ENCODE data around the gene FXN.
"Not testable (repeated sequence)": the region's sequence is repeated elsewhere in the genome, so short reads cannot be mapped to it uniquely, and the experiment has no call there.

Gene FXN

GRCh38 chr9:69027355-69028097, 8.0 kb upstream of the FXN start:
- peak; percentile 46 for DNase-seq (ENCODE audit: low spot score)

- DNase-seq (ENCODE audit: low spot score), result no peak
These were observed 6.8 kb upstream of the FXN start for GRCh38 chr9:69028754-69029153.

GRCh38 chr9:69029535-69029934, 6.0 kb upstream of the FXN start:
- no peak for DNase-seq (ENCODE audit: low spot score)

GRCh38 chr9:69030851-69031645, 4.5 kb upstream of the FXN start:
- no peak for DNase-seq (ENCODE audit: low spot score)

DNA sequence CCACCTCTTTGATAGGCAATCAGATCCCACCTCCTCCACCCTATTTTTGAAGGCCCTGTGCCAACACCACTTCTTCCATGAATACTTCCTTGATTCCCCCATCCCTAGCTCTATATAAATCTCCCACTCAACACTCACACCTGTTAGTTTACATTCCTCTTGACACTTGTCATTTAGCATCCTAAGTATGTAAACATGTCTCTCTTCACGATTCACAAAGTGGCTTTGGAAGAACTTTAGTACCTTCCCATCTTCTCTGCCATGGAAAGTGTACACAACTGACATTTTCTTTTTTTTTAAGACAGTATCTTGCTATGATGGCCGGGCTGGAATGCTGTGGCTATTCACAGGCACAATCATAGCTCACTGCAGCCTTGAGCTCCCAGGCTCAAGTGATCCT, 1.5 kb upstream of the FXN start:
- no peak for DNase-seq (ENCODE audit: low spot score)

GRCh38 chr9:69036309-69036708, 757 bp downstream of the FXN start:
- no peak for DNase-seq (ENCODE audit: low spot score)

GRCh38 chr9:69036799-69037198, 1.2 kb downstream of the FXN start:
- no peak for DNase-seq (ENCODE audit: low spot score)

- no peak for DNase-seq (ENCODE audit: low spot score)
These were observed 5.1 kb downstream of the FXN start for GRCh38 chr9:69040646-69041045.

DNA sequence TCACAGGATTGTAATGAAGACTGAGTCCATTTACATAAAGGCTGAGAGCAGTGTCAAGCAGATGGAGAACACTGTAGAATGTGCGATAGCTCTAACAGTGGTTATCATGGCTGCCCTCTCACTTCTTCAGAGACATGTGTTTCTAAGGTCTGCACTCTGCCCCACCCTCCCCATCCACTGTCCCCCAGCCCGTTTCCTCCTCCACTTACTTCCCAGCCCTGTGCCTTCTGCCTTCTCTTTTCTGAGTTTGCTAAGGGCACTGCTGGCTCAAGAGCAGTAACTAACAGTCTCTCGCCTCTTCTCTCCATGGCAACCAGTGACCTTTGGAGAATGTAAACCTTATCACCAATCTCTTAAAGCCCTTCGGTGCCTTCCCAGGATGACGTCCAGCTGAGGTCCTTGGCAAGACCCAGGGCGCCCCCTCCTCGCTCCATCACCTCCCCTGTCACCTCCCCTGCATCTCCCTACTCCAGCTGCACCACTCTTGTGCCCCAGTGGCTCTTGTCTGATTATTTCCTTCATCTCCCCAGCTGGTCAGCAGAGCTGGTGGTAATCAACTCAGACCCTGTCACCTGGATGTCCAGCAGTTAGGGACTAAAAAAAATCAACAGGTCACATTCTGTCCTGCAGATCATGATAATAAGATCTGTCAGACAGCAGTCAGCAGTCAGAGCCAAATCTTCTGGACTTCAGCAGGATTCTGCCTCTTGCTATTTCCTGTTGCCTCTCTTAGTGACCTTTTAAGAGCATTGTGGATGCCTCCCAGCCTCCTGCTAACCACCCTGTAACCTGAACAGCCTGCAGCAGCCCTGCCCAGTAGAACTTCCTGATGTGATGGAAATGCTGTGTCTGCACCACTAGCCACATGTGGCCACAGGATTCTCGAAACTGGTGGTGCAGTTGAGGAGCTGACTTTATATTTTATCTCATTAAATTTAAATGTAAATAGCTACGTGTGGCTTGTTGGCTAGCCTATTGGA, 9.0 kb downstream of the FXN start:
- peak; percentile 19 for DNase-seq (ENCODE audit: low spot score)

- DNase-seq (ENCODE audit: low spot score), result no peak
These were observed 10.3 kb downstream of the FXN start for GRCh38 chr9:69045821-69046220.

GRCh38 chr9:69046723-69047122, 11.2 kb downstream of the FXN start:
- DNase-seq (ENCODE audit: low spot score), result no peak

- DNase-seq (ENCODE audit: low spot score), result no peak
These were observed 11.8 kb downstream of the FXN start for GRCh38 chr9:69047371-69047770.

DNA sequence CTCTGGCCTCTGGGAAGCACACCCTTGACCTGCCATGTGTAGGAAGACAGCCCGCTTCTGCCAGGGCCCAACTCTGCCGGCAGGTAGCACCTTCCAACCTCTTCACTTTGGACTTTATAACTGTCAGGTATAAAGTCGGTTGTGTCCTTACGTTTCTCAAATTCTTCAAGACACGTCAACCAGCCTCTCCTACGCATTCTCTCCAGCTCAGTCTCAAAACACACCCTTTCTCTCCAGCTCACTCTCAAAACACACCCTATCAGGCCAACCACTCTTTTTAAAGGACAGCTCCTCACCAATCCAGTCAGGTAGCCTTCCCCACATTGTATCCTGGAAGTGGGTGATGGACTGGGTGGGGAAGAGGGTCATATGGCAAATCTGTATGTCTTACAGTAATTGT, 13.5 kb downstream of the FXN start:
- no peak for DNase-seq (ENCODE audit: low spot score)

GRCh38 chr9:69050936-69051335, 15.4 kb downstream of the FXN start:
- DNase-seq (ENCODE audit: low spot score), result not testable (repeated sequence)

GRCh38 chr9:69054989-69055388, 19.4 kb downstream of the FXN start:
- no peak for DNase-seq (ENCODE audit: low spot score)

DNA sequence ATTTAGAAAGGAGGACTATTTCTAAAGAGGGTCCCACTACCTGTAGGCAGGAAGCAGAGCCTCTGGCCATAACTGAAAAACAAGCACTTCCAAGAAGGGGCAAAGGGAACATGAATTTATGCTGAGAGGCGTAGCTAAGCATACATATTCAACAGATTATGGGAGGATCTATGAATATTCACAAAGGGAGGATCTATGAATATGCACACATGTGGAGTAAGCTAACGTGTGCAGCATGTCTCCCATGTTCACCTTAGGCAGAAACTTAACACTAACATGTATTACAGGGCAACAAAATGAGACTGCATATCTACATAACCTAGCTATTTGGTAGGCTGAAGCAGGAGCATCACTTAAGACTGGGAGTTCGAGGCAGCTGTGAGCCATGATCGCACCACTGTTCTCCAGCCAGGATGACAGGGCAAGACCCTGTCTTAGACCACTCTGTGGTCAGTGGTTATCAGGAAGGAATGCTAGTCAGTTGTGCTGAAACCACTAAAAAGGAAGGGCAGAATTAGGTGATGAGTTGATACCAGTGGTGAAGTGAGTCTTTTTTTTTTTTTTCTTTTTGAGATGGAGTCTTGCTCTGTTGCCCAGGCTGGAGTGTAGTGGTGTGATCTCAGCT, 20.8 kb downstream of the FXN start:
- no peak for DNase-seq (ENCODE audit: low spot score)

DNA sequence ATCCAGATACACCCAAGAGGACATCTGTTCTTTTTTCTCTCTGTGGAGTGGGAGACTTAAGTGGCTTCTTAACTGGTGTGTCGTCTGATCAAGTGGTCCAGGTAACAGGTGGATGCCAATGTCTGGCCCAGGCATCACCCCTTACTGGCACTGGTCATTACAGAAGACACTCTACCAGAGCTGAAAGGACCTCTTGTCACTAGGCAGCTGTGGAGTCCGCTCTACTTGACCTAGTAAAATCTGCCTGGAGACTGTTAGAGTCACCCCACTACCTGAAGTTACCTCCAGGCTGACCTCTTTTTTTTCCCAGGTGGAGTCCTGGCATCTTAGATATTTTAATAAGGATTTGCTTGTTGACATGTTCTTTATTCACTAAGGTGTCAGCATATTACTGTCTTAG, 22.5 kb downstream of the FXN start:
- DNase-seq (ENCODE audit: low spot score), result no peak

DNA sequence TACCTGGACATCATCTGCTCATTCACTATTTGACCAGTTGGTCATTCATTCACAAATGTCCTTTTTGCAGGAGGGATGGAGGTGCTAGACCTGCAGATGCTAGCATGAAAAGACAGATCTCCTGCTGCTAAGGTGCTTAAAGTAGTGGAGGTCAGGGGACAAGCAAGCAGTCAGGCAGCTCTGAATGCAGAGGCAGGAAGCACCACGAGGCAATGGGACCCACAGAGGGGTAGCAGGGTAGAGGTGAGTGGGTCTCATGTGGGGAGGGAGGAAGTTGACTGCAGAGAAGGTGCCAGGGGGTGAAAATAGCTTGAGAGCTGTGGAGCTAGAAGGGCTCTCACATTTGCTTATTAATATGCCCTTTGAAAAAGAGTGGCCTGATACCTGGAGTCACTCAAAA, 25.2 kb downstream of the FXN start:
- DNase-seq (ENCODE audit: low spot score), result no peak

DNA sequence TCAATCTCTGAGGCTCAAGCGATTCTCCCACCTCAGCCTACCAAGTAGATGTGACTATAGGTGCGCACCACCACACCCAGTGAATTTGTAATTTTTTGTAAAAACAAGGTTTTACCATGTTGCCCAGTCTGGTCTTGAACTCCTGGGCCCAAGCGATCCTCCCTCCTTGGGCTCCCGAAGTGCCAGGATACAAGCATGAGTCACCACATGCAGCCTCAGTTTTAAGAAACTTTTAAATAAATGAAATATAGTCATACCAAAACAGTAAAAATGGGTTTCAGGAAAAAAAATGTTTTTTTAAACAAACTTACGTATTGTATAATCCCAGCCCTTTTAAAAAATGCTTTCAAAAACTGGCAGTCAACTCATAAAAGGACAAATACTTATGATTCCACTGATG, 26.6 kb downstream of the FXN start:
- no peak for DNase-seq (ENCODE audit: low spot score)

DNA sequence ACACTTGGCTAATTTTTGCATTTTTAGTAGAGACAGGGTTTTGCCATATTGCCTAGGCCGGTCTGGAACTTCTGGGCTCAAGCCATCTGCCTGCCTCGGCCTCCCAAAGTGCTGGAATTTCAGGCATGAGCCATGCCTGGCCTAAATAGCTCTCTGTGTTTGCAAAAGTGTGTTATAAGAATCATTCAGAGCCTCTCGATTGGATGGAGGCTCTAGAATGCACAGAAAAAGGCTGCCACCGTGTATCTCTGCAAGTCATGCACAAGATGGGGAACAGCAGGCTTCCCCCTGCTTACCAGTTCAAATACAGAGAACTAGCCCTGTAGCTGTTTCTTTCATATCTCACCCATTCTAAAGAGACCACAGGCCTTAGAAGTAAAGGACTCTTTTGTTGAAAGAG, 28.3 kb downstream of the FXN start:
- DNase-seq (ENCODE audit: low spot score), result no peak

GRCh38 chr9:69065660-69066059, 30.1 kb downstream of the FXN start:
- no peak for DNase-seq (ENCODE audit: low spot score)

DNA sequence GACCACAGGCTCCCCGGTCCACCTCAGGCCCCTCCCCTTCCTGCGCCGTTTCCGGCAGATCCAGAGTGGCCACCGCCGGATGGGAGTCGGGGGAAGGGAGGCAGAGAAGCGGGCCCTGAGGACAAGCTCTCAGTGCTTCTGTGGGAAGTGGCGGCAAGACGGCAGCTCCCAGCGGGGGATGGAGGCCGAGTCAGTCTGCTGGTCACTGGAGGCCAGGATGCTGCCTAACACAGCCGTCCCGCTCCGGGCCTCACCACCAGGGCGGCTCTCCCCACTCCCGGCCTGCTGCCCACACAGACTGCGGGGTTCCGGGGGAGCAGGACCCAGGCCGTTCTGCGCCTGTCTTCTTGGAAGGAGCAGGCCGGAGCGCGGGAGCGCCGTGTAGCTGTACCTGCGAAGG, 31.4 kb downstream of the FXN start:
- DNase-seq (ENCODE audit: low spot score), result no peak
